HG03469 (cell line): ENCODE data around the gene CD58.
A peak's percentile ranks its signal among the peaks of the same experiment; 100 is the strongest.

Experiments used
- ATAC-seq: cut with Tn5 transposase; IDR thresholded peaks from one replicate; pipeline ENCODE4 v1.9.1; 2021; ENCODE audit warnings: mild to moderate bottlenecking, moderate library complexity, moderate number of reproducible peaks; ENCODE audit not compliant: unreplicated experiment

The CD58 gene

DNA sequence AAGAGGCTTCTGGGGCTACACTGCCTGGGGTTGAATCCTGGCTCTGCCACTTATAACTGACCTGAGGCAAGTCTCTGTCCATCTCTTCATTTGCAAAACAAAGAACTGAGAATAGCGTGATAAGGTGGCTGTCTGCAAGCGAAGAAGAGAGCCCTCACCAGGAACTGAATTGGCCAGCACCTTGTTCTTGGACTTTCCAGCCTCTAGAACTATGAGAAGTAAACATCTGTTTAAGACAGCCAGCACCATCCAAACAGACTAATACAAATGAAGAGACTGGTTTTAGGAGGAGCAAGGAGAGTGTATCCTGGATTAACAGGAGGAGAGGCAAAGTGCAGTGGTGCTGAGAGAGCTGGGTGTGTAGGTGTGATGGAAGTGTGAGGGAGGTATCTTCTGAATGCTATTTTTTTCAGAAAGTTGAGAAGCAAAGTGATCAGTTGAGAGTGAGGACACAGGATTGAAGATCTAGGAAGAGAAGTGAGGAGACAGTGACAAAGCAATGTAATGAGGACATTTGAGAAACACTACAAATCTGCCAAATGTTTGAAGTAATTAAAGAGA, 59.3 kb downstream of the CD58 start:
- no peak for ATAC-seq

DNA sequence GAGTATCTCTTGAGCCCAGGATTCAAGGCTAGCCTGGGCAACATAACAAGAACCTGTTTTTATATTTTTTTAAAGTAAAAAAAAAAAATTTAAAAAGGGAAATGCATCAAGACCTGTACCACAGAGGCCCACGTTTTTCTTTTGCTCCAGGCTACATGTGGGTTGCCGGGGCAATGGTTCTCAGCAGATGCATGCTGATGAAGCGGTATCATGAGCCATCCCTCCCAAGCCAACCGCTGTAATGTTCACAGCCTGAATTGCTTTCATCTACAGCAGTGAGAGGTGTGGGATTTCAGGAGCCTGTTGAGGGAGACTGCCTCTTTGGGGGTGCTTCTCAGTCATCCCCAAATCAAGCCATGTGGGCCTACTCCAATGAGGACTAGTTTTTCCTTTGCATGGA, 60.5 kb downstream of the CD58 start:
- ATAC-seq: no peak

DNA sequence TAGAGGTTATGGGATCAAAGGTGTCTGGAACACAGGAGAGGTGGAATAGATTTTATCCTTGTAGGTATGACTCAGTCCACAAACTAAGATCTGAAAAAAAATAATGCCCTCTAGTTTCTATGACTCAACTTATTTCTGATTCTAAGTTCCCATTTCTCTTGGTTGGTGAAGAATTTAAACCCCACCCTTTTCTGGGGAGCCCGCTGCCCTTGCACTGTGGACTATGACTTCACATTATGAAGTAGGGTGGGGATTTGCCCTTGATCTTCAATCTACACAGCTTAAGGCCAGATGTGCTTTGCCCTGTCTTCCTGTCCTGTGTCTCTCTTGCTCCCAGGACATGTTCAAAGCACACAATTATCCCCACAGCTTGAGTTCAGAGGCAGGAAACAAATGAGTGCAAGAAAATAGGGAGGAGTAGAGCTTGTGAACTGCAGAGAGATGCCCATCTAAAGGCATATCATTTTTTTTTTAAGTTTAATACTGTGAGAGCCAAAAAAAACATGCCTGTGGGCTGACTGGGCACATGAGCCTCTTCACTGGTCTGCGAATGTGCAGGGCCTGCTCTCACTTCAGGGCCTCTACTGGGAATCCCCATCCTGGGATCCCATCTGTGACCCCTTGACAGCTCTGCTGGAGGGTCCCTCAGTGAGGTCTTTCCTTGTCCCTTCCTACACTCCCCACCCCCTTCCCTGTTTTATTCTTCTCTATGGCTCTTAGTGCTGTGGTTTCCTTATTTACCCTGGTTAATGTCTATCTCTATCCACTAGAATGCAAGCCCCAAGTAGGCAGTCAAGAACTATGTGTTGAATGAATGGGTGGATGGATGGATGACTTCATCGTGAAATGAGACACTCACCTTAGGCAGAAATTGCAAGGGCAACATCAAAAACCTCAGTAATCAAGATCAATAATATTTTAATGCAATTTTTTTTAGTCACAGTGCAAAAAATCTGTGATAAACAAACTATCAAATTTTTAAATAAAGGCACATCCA, 61.5 kb downstream of the CD58 start:
- ATAC-seq: no peak

DNA sequence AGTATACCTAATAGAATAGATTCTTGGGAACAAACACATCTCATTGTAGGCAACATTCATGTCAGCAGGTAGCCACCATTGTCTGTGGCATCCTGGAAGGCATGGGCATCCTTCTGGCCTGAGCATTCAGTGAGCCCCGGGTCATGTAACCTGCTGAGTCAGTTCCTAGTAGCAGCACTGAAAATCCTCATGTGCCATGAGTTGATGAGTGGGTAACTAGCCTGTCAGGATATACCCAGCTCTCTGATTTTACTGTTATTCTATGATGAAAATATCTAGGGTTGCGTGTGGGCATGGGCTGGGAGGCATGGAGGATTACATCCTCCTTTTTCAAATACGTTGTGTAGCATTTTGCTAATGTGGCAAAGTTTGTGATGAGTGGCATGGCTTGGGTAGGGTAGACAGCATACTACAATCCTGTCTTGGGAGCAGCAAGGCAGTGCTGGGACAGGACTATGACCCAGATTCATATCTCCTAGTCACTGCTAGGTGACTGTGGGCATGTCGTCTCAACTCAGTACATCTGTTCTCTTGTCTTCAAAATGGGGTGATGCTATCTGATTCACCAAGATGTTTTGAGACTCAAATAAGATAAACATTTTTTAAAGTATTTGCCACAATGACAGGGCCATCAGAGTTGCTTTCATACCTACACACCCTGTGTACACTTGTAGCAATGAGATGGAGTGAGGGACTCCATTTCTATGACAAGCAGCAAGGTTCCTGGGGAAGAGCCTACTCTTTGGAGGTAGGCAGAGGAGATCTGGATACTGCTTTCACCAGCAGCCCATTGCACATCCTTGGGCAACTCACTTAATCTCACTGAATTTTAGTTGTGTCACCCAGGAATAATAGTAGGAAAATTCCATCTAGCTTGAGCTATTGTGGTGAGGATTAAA, 62.5 kb downstream of the CD58 start:
- ATAC-seq: no peak

DNA sequence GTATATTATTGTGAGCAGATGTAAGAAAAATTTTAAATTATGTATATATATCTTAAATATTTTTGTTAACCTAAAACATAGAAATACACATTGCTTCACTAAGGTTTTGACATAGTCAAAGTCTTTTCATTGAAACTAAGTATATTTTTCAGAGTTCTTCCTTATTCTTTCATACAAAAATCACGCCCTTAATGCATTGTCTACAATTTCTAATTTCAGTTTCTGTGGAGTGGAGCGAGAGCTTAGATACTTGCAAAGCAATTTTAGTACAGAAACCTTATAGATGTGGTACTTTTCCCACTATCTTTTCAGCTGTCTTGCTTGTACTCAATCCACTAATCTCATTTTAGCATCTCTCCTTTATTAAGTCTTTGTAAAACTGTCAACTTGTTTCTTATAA, 63.2 kb downstream of the CD58 start:
- ATAC-seq: no peak

DNA sequence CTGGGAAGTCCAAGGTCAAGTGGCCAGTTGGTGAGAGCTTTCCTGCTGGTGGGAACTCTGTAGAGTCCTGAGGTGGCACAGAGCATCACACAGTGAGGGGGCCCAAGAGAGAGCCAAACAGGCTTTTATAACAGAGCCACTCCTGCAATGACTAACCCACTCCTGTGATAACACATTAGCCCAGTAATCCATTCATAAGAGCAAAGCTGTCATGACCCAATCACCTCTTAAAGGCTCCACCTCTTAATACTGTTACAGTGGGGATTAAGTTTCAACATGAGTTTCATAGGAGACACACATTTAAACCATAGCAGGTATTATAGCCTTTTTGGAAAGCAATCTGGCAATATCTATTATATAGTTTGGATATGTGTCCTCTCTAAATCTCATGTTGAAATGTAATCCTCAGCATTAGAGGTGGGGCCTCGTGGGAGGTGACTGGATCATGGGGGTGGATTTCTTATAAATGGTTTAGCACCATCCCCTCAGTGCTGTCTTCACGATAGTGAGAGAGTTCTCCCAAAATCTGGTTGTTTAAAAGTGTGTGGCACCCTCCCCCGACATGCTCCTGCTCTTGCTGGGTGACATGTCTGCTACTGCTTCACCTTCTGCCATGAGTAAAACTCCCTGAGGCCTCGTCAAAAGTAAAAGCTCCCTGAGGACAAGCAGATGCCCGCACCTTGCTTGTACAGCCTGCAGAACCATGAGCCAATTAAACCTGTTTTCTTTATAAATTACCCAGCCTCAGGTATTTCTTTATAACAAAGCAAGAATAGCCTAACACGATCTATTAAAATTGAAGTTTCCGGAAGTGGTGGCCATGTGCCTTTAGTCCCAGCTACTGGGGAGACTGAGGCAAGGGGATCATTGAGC, 64.5 kb downstream of the CD58 start:
- ATAC-seq: no peak

DNA sequence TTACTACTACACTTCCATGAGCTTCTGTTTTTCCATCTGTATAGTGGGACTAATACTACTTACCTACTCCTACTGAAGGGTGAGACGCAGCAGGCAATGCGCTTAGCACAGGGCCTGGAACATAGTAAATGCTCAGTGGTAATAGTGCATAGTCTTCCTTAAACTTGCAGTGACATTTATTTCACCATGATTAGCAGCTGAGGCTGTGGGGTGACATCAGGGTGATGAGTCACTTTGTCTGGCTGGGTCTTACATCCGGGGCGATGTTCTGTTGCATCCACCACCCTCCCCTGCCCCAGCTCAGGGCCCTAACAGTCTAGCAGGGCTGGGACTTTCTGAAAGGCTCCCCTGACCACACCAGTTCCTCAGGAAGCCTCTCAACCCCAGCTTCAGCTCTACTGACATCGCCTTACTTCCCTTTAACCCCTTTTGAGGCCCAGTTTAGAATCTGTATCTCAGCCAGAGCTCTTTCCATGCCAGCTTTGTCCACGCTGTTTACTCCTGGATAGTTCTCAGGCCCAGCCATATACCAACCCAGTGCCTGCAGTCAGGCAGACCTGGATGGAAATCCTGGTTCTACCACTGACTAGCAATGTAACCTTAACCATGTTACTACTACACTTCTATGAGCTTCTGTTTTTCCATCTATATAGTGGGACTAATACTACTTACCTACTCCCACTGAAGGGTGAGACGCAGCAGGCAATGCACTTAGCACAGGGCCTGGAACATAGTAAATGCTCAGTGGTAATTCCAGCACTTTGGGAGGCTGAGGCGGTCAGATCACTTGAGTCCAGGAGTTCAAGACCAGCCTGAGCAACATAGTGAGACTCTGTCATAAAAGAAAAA, 66.3 kb downstream of the CD58 start:
- ATAC-seq: peak; percentile 75

DNA sequence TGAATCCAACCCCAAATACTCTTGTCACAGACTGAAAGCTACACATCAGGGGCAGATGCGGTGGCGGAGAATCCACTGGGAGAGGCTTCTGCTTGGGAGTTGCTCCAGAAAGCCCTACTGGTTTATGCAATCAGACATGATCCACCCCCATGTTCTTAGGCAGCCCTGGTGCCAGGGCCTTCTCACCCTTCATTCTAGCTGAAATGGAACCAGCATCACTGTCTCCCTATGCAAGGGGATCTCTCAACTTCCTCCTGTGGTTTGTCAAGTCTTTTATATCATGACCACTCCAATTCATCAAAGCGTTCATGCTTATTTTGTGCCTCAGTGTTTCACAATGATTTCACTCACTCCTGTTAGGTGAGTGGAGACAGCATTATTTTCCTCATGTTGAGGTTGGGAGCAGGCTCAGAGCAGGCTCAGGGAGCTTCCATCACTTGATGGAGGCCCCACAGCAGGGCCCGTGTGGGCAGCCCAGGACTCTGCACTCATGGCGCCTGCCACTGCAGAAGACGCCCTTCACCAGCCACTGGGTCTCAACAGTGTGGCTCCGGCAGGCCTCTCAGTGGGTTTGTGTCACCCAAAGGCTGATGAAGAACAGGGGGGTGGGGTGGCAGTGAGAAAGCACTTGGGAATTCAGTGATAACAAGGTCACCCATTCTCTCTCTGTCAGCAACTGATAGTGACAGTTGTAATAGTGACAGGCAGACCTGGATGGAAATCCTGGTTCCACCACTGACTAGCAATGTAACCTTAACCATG, 67.1 kb downstream of the CD58 start:
- ATAC-seq: no peak

DNA sequence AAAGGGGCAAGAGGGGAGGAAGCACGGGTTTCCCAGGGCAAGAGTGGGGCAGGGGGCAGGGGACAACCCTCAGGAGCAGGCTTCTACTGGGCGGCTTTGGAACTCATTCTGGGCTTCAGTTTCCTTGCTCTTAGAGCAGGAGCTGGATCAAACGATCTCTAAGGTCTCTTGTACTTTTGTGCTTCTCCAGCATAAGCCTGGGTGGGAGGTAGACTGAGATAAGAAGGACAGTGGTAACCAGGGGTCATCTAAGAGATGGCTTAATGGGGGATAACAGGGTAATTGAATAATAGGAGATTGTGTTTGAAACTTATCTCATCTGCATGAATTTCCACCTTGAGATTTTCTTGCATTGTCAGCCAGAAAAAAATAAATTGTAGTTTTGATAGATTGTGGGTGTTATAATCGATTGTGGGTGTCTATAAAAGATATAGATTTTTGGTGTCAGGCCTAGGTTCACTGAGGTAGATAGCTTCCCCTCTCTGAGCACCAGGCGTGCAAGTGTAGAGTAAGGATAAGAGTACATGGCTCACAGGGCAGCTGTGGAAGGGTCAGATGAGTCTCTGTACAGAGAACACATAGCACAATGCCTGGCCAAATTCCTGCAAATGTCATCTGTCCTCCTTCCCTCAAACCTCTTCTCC, 68.0 kb downstream of the CD58 start:
- ATAC-seq: no peak

DNA sequence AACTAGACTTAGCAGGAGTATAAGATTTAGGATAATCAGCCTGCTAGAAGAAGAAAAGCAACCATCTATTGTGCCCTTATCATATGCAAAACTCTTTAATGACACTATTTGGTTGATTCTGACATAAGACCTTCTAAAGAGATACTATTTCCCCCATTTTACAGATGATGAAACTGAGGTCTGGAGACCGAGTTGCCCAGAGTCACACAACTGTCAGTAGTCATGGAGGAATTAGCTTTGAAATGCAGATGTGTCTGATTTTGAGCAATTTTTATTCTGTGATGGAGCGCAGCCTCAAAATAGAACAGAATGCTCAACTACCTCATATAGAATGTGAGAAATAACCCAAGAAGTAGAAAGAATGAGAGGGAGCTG, 69.0 kb downstream of the CD58 start:
- ATAC-seq: no peak

DNA sequence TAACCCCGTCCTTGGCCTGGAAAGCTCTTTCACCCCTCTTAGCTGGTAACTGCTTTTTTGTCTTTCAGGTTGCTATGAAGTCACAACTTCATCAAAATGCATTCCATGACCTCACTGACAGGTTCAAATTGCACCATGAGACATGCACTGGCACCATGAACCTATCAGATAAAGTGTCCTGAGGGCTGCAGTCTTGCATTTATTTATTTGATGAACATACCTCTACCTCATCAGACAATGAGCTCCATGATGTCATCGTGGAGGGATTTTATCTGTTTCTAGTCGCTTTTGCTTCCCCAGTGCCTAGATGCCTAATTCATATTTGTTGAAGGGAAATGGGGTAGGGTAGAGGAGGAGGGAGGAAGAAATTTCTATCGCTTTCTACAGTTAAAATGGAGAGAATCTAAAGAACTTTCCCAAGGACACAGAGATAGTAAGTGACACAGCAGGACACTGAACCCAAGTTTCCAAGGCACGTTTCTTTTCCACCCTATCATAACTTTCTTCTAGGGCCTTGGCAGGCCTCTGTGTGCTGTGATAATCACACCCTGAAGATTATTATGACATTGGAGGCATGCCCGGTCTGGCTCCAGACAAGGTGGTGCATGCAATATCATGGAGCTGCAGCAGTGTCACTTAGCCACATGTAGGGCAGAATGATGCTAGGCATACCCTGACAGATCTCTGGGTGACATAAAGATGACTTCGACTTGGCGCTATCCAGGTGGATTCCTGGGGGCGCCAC, 69.5 kb downstream of the CD58 start:
- no peak for ATAC-seq

DNA sequence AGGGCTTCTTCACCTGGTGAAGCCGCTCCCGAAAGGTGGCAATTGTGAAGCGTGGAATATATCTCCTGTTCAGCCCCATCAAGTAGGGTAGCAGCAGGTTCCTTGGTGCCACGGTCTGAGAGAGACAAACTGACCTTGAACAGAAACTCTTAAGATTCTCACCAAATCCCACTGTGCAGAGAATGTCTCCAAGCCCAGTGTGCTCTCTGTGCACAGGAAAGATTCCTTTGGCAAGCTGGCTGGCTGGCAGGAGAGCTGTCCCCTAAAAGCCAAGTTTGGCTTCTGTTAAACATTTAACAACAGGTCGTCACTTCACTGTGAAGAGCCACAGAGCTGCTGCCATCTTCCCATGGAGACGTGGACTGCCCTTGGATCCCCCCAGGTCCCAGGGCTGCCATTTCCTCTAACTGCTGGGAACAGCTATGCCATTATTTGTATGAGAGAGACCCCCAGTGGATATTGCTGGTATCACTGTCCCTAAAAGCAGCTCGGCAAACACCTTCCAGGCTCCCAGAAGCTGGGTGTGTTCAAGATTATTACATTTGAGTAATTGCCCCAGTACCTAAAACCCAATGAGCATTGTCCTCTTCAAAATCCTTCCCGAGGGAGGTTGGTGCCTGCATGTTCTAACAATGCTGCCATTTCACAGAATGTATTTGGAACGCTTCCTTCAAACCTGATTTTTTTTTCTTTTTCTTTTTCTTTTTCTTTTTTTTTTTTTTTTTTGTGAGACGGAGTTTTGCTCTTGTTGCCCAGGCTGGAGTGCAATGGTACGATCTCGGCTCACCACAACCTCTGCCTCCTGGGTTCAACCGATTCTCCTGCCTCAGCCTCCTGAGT, 71.8 kb downstream of the CD58 start:
- peak; percentile 53 for ATAC-seq

DNA sequence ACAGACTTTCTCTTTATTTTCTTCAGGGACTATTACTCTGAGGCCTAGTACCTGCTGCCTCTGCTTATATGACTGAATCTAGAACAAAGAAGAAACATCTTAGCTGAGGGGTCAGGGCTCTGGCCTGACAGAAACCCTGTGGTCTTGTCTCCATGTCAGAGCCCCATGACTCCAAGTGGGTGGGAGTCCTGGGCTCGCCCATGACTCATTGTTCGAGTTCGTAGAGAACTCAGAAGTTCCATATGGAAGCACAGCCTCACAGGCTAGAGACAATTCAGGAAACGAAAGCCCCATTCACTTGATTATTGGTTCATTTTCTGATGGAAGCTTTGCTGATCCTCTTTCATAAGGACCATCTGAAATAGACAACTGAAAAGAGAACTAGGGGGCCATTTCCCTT, 73.2 kb downstream of the CD58 start:
- ATAC-seq: no peak

DNA sequence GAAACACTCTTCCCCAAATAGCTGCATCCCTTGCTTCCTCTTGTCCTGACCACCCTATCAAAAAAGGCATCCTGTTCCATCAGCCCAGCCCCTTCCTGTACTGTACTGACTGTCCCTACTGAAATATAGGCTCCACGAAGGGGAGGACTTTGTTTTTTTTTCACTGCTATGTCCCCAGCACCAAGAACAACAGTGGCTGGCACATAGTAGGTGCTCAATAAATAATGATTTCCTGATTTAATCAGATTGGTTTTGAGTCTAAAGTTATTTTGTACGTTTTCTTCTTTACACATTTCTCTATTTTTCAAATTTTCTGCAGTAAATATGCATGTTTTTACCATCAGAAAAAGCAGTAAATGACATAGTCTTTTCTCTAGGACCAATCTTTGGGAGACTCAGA, 73.9 kb downstream of the CD58 start:
- no peak for ATAC-seq

DNA sequence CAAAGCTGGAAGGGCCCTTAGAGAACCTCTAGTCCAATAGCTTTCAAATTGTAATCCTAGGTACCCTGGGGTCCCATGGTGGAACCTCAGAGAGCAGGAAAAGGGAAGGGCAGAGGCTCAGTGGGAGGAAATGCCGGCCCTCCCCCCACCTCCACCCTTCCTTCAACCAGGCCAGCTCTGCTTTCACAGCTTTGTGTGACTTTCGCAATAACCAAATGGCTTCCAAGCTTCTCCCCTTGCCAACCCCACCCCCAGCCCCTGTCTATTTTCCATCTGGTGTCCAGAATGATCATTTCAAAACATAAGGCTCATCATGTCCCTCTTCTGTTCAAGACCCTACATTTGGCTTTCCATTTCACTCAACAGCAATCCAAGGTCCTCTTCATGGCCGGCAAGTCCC, 74.4 kb downstream of the CD58 start:
- ATAC-seq: no peak

DNA sequence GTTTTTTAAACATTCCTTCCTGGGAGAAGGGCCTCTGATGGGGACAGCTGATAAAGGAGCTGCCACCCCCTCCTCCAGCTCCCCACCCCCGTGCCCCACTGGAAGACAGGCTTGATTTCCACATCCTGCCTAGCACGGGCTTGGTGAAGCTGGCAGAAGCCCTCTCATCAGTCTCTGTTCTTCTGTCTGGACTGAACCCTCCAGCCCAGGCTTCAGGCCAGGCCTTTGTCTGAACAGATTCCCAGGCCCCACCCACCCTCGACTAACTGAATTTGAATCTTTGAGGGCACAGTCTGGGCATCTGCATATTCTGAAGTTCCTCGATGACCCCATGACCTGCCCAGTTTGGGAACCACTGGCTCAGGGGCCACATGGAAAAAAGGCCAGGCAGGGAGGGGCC, 75.3 kb downstream of the CD58 start:
- ATAC-seq: no peak

DNA sequence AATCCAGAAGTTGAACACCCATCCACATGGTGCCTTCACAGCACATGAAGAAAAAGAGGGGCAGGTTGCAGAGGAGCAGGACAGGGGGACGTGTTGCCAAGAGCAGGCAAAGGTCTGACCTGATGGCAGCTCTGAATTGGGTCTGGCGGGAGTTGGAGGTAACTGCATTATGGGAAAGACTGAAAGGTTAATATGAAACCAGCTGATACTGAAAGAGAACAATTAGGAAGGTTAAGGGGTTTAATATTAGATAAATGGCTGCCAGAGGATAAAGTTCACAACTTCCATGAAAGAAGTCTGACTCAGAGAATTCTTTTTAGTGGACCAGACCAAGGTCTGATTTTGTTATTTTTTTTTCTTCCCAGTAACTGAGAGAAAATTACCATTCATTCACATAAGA, 76.1 kb downstream of the CD58 start:
- no peak for ATAC-seq
